SKM-1 (cell line): ENCODE measurements around the gene RBFA.
"Not testable (repeated sequence)": the region's sequence is repeated elsewhere in the genome, so short reads cannot be mapped to it uniquely, and the experiment has no call there.

ENCODE experiments used
- DNase-seq: peaks from one replicate; lab custom pipeline; 2025; ENCODE audit not compliant: unreplicated experiment; lab: John Stamatoyannopoulos, UW

RBFA gene

DNA sequence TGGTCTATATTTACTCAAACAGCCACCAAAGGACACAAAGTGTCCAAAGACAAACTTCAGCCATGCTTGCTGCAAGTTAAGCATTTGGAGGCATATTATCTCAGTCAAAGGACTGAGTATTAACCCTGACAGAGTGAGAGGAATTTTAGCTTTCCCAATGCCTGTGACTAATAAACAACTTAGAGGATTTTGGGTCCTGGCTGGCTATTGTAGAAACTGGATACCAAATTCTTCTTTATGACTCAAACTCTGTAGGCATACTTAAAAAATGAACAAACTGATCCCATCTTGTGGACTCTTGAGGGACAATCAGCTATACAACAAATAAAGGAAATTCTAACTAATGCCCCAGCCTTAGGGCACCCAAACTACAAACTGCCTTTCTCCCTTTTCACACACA is 6.5 kb upstream of the RBFA start:
- not testable (repeated sequence) for DNase-seq

DNA sequence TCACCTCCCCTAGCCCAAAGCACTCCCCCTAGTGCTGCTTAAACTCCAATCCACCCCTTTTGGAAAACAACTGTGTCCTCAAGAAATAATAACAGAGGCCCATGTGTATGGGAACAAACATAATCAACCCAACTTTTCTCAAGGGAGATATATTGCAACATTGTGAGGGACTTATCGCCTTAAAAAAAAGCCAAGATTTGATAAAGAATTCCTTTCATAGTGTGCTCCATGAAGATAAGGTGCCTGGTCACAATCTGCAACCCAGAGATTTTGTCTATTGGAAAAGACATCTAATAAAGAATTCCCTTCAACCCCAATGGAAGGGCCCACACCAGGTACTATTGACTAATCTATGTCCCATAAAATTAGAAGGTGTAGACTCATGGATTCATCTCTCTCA is 4.5 kb upstream of the RBFA start:
- DNase-seq, result no peak

DNA sequence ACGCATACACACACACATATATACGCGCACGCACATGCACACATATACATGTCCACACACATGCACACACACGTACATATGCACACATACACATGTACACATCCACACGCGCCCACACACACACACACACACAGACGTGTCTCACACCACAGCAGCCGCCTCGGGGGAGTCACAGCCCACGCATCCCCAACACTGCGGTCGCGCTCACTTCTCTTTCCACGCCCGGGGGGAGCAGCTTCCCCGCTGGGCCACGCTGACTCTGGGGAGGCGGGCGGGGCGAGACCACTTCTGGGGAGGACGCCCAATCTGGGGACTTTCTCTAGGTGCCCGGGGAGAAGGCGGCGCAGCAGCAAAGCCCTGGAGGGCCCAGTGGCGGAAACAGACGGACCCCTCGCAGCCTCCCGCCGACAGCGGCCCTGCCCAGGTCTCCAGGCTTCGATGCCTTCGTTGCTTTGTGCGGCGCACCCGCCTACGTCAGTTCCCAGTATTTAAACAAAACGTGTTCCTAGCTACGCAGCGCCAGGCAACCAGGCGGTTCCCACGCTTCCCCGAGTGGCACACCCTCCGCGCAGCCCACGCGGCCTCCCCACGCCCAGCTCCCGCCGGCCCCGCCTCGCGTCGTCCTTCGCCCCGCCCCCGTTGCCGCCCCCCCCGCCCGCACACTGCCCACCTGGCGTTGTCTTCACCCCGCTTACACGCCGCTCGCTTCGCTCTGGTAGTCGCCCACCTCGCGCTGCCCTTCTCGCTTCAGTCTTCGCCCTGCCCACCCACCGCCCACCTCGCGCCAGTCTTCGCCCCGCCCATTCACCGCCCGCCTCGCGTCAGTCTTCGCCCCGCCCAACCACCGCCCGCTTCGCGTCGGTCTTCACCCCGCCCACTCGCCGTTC is 810 bp upstream of the RBFA start:
- DNase-seq, result peak; percentile 92

DNA sequence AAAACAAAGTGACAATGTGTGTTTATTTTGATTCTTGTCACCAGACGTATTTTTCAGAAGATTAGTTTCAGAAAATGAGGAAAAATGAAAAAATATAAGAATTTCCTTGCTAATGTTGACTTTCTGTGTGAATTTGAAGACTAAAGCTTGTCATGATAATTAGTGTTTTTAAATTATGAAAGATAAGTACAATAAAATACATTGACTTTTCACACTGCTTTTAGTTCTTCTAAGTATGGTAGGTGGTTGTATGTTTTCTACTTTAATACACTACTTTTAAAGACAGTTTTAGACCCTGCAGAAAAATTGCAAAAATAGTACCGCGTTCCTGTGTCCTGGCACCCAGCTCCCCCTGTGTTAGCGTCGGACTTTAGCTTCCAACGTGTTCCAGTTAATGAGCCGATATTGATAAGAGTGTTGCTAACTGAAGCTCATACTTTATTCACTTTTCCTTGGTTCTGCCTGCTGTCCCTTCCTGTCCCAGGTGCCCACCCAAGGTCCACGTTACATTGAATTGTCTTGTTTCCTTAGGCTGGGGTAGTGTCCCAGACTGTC is 695 bp downstream of the RBFA start:
- DNase-seq, result no peak

DNA sequence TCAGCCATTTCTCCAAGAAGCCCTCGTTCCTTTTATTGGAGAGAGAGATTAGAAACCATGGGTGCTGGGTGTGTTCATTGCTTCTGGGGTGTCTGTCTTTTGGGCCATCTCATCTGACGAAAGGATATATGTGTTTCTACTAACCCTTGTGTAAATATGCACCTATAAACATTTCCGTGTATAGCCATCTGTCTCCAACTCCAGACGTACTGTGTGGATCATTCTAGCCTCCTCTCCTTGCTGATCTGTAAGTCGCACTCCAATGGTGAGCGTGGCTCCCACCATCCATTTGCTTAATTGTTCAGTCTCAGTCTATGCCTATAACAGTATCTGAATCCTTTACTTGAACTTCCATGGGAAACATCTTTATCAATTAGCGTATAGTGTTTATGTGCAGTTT is 1.8 kb downstream of the RBFA start:
- no peak for DNase-seq

DNA sequence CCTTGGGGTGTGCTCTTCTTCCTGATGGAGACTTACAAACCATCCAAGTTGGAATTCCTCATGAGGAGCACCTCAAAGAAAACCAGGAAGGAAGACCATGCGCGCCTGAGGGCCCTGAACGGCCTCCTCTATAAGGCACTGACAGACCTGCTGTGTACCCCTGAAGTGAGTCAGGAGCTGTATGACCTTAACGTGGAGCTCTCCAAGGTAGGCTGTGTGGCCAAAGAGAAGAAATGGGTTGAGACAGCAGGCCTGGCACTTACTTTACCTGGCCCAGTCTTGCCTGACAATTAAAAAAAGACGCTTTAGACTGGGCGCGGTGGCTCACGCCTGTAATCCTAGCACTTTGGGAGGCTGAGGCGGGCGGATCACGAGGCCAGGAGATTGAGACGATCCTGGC is 3.1 kb downstream of the RBFA start:
- no peak for DNase-seq

DNA sequence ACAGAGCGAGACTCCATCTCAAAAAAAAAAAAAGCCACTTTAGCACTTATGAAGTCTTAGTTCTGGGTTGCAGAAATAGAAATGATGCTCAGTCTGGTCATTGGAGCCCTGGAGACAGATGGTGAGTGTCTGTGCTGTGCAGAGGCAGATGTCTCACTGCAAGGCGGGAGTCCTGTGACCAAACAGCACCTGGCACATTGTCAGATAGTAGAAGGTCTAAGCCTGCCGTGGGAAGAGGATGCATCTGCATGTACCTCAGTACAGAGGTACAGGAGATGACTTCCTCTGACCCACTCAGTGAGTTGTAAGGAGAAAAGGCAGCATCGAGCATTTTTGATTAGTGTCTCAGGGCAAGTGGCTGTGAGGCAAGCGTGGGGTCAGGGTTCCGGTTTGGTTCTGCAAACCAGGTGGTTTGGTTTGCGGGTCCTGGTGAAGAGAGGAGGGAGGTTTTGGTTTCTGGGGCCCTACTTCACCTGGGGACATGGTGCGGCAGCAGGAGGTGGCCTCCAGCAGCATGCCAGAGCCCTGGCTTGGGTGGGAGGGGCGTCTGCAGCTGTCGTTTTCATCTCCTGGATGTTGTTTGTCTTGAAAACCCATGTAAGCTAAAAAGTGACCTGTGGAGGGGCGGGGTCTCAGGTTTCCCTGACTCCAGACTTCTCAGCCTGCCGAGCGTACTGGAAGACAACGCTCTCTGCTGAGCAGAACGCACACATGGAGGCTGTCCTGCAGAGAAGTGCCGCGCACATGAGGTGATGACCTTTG is 3.8 kb downstream of the RBFA start:
- no peak for DNase-seq

DNA sequence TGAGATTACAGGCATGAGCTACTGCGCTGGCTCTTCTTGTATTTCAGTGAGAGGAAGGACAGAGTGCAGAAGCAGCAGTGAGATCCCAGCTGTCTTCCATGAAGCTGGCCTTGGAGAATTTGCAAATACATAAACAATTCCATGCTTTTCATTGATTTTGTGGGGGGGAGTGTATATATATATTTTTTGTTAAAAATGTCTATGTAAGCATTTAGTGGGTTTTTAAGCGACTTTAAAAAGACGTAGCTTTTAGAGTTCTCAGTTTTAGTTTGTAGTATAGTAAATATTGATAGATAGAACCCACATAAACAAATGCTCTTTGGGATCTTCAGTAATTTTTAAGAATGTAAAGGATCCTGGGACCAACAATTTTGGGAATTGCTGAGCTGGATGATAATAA is 6.3 kb downstream of the RBFA start:
- no peak for DNase-seq

DNA sequence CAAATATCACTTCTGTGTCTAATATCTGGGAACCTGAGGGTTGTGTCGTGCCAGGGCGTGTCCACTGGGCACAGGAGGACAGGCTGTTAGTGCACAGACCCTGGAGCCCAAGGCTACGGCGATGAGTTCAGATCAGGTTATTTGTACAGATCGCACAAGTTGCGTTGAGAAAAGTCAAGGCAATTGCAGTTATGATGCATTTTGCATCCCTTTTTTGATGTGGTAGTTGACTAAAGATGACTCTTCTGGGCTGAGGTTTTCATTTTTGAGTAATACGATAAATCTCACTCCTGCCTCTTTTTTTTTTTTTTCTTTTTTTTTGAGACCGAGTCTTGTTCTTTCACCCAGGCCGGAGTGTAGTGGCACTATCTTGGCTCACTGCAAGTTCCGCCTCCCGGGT is 7.2 kb downstream of the RBFA start:
- no peak for DNase-seq

DNA sequence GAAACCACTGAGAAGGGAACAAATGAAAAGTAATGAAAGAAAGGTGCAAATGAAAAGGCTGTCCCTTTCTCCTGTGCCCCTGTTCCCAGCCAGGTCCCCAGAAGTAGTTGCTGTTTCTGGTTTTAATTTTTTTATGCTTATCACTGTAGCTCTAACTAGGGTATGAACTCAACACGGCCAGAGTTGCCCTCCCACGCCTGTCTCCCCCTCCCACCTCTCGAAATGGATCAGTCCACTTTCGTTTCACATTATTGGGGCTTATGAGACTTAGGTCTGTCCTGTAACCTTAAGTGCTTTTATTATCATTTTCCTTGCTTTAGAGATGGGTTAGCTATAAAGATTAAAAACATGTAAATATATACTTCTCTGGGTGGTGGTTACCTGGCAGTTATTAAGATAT is 8.6 kb downstream of the RBFA start:
- DNase-seq, result no peak

DNA sequence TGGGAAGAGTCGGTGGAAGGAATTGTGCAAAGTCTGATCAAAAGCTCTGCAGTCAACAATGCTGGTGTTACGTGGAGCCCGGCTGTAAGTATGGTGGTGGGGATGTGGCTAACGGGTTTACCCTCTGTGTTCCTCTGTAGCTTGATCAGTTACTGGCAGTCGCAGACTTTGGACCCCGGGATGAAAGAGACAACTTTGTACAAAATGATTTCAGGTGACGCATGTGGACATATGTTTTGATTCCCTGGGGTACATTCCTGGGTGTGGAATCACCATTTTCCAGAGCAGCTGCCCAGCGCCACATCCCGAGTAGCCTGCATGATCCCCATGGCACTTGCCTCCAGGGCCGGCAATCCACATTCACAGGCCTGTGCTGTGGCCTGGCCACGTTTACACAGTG is 9.8 kb downstream of the RBFA start:
- DNase-seq, result no peak

DNA sequence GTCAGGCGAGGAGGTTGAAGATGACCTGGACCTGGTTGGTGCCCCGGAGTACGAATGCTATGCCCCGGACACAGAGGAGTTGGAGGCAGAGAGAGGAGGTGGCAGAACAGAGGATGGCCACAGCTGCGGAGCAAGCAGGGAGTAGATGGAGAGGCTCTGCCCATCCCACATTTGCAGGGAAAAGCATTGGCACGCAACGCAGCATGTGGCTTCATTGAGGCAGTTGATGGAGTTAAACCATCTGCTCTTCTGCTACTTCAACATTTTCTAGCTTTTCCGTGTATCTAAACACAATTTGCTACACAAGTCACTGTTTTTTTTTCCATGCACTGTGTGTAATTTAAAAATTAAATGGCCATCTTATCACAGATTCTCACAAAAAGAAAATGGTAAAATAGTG is 11.8 kb downstream of the RBFA start:
- DNase-seq, result no peak

DNA sequence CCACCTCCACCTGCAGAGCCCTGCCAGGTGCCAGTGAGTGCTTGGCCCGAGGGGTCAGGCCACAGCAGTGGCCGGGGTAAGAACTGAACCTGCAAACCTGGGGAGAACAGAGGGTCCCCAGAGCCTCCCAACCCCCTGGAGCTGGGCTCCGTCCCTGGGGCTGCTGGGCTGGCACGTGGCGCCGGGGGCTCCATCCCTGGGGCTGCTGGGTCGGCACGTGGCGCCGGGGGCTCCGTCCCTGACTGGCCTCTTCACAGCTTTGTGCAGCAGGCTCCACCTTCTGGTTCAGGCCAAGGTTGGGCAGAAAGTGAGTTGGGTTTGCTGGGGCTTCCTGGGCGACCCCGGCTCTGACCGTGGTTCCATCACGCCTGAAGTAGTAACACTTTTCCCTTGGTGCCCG is 12.2 kb downstream of the RBFA start:
- no peak for DNase-seq

DNA sequence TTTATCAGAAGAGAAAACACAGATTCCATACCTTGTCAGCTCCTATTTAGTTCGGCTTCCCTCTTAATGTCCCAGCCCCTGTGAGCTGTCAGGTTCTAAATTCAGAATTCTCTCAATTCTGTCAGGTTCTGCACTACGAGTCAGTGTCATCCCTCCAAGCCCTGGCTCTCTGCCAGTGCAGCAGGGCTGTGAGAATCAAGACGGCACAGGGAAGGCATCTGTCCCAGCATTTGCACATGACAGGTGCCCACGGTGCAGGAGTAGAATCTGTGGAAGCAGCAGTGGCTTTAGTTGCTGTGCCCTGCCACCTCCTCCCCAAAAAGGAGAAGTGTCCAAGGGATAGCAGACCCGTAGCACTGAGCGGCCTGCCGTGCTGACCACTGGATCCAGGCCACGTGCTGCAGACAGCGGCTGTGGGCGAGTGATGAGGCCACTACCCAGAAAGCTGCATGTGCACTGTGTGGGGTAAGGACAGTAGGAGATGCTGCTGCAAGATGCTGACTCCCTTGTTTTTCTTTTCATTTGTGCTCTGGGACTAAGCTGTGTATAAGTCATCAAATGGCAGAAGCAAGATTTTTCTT is 12.8 kb downstream of the RBFA start:
- no peak for DNase-seq

DNA sequence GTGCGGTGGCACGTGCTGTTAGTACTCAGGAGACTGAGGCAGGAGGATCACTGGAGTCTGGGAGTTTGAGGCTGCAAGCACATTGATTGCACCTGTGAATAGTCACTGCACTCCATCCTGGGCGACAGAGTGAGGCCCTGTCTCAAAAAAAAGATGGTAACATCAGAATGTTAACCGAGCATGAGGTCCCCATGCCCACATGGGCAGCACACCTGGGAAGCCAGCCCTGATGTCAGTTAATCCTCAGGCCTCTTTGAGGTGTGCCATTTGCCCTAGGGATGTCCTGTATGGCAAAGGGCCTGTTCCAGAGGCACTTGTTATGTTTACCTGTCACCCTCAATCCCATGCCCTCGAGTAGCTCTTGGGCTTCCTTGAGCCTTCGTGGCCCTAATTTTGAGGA is 16.6 kb downstream of the RBFA start:
- DNase-seq, result no peak

DNA sequence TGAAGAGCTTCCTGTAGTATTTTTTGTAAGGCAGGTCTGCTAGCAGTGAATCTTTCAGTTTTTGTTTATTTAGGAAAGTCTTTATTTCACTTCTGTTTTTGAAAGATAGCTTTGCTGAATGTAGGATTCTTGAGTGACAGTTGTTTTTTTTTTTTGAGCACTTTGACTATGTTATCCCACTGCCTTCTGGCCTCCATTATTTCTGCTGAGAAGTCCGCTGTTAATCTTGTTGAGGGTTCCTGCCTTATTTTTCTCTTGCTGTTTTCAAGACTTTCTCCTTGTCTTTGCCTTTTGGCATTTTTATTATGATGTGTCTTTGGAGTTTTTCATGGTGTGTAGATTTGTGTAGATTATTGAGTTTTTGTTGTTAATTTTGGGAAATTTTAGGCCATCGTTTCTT is 21.9 kb downstream of the RBFA start:
- DNase-seq, result no peak

DNA sequence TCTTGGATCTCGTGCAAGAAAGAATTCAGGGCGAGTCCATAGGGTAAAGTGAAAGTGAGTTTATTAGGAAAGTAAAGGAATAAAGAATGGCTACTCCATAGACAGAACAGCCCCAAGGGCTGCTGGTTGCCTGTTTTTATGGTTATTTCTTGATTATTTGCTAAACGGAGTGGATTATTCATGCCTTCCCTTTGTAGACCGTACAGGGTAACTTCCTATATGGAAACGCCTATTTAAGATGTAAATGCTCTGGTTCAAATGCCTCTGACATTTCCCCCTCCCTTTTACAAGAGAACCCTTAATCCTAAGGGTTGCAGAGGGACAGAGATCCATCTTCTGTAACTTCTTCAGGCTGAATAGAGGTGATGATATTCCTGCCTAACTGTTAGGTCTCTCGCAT is 25.7 kb downstream of the RBFA start:
- DNase-seq, result no peak

DNA sequence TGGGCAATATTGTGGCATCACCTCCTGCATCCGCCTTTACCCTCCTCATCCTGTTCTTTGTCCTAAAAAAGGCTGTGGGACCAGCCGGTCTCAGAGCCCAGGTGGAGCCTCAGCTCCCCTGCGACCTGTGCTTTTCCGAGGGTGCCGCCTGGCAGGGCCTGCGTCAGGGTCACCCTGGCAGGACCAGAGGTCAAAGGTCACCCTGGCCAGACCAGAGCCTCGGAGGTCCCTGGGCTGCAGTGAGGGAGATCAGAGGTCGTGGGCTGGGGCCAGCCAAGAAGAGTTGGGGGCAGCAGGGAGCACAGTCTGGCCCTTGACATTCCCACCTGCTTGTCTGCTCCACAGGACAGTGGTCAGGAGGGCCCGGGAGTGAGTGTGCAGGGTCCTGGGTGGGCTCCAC is 31.5 kb downstream of the RBFA start:
- DNase-seq, result no peak

DNA sequence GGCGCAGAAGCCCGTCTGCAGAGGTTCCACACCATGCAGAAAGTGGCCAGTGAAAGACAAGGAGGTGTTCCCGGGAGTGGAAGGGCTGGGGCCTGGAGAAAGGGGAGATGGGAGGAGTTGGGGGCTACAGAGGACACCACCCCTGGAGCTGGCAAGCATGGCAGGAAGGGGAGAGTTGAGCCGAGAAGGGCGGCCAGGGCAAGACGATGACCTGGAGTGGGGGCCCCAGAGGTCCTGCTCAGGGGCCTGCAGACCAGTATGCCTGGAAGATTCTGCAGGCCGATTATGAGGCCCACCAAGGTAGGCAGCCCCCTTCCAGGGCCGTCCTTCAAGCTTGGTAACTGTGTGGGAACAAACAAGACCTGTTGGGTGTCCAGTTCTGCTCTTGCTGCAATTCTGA is 33.1 kb downstream of the RBFA start:
- DNase-seq, result no peak

DNA sequence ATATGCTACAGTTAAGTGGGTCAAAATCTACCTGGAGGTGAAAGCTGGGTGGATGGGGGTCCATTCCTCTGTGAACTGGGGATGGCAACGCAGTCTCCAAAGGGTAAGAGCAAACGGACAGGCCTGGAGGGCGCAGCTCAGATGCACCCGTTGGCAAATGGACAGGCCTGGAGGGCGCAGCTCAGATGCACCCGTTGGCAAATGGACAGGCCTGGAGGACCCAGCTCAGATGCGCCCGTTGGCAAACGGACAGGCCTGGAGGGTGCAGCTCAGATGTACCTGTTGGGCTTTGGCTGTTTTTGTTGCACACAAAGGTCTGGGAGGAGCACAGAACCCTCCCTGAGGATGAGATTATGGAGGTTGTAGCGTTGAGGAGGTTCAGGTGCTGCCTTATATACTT is 33.7 kb downstream of the RBFA start:
- no peak for DNase-seq

DNA sequence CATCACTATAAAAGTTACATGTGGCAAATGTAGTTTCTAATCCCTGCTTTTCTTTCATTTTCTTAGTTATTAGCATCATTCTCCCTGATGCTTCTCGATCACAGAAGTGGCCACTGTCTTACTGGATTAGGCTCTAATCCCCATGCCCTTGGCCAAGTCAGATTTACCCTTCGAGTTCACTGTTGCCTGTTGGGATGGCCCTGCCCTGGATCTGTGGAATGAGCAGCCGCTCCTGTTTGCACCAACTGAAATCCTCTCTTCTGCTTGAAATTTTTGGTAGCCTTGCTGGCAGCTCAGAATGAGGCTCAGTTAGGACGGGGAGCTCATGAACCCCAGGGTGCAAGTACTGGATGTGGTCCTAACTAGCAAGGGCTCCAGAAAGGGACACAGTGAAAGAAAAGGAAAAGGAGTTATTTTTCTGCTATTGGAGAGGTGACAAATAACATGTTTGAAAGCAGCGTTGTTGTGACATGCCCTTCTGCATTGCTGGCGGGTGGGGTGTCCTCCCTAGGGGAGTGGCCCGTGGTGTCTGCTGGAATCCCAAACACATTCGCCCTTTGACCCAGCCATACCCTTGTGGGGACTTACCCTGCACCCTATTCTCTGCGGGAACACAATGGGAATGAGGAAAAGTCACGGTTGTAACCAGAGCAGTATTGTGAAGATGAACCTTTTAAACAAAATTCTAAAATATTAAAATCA is 34.5 kb downstream of the RBFA start:
- no peak for DNase-seq
